Mesothelial cell of epicardium (in vitro differentiated cells): Measurements from ENCODE around the gene FNBP1. TPM values are rescaled to one million over a fixed set of nuclear protein-coding genes. Genes with fewer than 3 reads are reported as not detected.
A peak's percentile ranks its signal among the peaks of the same experiment; 100 is the strongest.
"Not testable (repeated sequence)": the region's sequence is repeated elsewhere in the genome, so short reads cannot be mapped to it uniquely, and the experiment has no call there.

Experiments used
- DNase-seq, 2 experiments: peaks; one replicate each; pipeline ENCODE4 v3.0.0; 2021; ENCODE audit warnings: low spot score in 2 of 2; ENCODE audit not compliant: unreplicated experiment in 2 of 2
- H3K27ac Mint-ChIP-seq: 2 replicates; pipeline ENCODE4 v1.8.0; 2021; ENCODE audit warnings: mixed read lengths
- H3K27me3 Mint-ChIP-seq: 2 replicates; pipeline ENCODE4 v1.8.0; 2021; ENCODE audit warnings: low read depth, mixed read lengths
- H3K36me3 Mint-ChIP-seq: 2 replicates; pipeline ENCODE4 v1.8.0; 2021; ENCODE audit warnings: mixed read lengths
- H3K4me1 Mint-ChIP-seq: 2 replicates; pipeline ENCODE4 v1.8.0; 2021; ENCODE audit warnings: mixed read lengths
- H3K4me3 Mint-ChIP-seq: 2 replicates; pipeline ENCODE4 v1.8.0; 2021; ENCODE audit warnings: mild to moderate bottlenecking, moderate library complexity, mixed read lengths
- H3K9me3 Mint-ChIP-seq: 2 replicates; pipeline ENCODE4 v1.8.0; 2021; ENCODE audit warnings: mixed read lengths
- total RNA-seq: library from RNA; stranded (reverse); gene quantifications from 3 replicates; pipeline ENCODE4 v1.2.1, GENCODE V29; 2021
- TF ChIP-seq, protein P1 (sequence below): fragments of 200-600 bp; sonication (generic); IDR thresholded peaks from one replicate; pipeline ENCODE4 v1.5.0; 2021; ENCODE audit warnings: antibody characterized with exemption; ENCODE audit not compliant: unreplicated experiment

The FNBP1 gene
- total RNA-seq, 1 donor from 2014 or later: 52.4 TPM

GRCh38 chr9:130010151-130010988 is 32.6 kb downstream of the FNBP1 start:
- H3K27ac Mint-ChIP-seq: no peak overlapping the region
- peaks cover 10% of the 10 kb centered on the region for H3K36me3 Mint-ChIP-seq
- TF ChIP-seq, protein P1, sequence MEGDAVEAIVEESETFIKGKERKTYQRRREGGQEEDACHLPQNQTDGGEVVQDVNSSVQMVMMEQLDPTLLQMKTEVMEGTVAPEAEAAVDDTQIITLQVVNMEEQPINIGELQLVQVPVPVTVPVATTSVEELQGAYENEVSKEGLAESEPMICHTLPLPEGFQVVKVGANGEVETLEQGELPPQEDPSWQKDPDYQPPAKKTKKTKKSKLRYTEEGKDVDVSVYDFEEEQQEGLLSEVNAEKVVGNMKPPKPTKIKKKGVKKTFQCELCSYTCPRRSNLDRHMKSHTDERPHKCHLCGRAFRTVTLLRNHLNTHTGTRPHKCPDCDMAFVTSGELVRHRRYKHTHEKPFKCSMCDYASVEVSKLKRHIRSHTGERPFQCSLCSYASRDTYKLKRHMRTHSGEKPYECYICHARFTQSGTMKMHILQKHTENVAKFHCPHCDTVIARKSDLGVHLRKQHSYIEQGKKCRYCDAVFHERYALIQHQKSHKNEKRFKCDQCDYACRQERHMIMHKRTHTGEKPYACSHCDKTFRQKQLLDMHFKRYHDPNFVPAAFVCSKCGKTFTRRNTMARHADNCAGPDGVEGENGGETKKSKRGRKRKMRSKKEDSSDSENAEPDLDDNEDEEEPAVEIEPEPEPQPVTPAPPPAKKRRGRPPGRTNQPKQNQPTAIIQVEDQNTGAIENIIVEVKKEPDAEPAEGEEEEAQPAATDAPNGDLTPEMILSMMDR: no peak

DNA sequence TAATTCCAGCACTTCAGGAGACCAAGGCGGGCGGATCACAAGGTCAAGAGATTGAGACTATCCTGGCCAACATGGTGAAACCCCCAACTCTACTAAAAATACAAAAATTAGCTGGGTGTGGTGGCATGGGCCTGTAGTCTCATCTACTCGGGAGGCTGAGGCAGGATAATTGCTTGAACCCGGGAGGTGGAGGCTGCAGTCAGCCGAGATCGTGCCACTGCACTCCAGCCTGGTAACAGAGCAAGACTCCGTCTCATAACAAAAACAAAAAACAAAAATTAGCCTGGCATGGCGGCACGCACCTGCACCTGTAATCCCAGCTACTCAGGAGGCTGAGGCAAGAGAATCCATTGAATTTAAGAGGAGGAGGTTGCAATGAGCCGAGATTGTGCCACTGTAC is 33.4 kb downstream of the FNBP1 start:
- not testable (repeated sequence) for H3K36me3 Mint-ChIP-seq, H3K27me3 Mint-ChIP-seq, H3K4me1 Mint-ChIP-seq, DNase-seq, H3K4me3 Mint-ChIP-seq, H3K27ac Mint-ChIP-seq
- peaks cover 14% of the 10 kb centered on the region for H3K9me3 Mint-ChIP-seq

More at GRCh38 chr9:130010151-130010988, 32.6 kb downstream of the FNBP1 start:
- H3K4me3 Mint-ChIP-seq: no peak overlapping the region
- H3K4me1 Mint-ChIP-seq: peaks cover 3% of the 10 kb centered on the region
- no peak for DNase-seq
- peaks cover 14% of the 10 kb centered on the region for H3K9me3 Mint-ChIP-seq
- H3K27me3 Mint-ChIP-seq: no peaks in the 10 kb centered on the region

DNA sequence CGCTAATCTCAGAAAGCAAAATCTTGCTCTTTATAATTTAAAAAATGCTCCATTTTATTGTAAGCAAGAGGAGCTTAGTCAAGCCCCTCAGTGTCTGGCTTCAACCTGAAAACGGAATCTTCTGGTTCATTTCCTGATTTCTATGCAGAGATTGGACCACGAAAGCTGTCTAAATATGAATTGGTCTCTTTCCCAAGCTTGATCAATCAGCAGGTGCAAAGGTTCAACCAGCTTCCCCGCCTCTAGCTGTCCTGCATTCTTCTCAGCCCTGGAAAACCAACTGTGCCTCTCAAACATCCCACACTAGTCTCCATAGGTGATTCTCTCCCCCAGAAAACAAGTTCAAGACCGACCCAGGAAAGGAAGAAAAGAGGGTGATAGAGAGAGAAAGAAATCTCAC is 34.5 kb downstream of the FNBP1 start:
- no peak overlapping the region for H3K4me3 Mint-ChIP-seq
- TF ChIP-seq, protein P1: no peak
- H3K9me3 Mint-ChIP-seq: peaks cover 14% of the 10 kb centered on the region
- peaks cover 9% of the 10 kb centered on the region for H3K36me3 Mint-ChIP-seq
- no peak for DNase-seq
- H3K4me1 Mint-ChIP-seq: peaks cover 3% of the 10 kb centered on the region
- no peaks in the 10 kb centered on the region for H3K27me3 Mint-ChIP-seq
- H3K27ac Mint-ChIP-seq: peak overlapping the region; percentile 11

- H3K4me1 Mint-ChIP-seq, DNase-seq, H3K9me3 Mint-ChIP-seq, H3K4me3 Mint-ChIP-seq, H3K36me3 Mint-ChIP-seq, H3K27ac Mint-ChIP-seq, H3K27me3 Mint-ChIP-seq: not testable (repeated sequence)
Observed at GRCh38 chr9:130006952-130007351, 36.0 kb downstream of the FNBP1 start.

GRCh38 chr9:130003943-130004552 is 38.9 kb downstream of the FNBP1 start:
- Mint-ChIP-seq H3K4me1 (peaks cover 12% of the 10 kb centered on the region), H3K27ac (no peak overlapping the region), H3K9me3 (no peaks in the 10 kb centered on the region), H3K36me3 (peaks cover 3% of the 10 kb centered on the region), H3K27me3 (no peaks in the 10 kb centered on the region), H3K4me3 (no peak overlapping the region)
- TF ChIP-seq, protein P1: no peak
- DNase-seq: no peak

DNA sequence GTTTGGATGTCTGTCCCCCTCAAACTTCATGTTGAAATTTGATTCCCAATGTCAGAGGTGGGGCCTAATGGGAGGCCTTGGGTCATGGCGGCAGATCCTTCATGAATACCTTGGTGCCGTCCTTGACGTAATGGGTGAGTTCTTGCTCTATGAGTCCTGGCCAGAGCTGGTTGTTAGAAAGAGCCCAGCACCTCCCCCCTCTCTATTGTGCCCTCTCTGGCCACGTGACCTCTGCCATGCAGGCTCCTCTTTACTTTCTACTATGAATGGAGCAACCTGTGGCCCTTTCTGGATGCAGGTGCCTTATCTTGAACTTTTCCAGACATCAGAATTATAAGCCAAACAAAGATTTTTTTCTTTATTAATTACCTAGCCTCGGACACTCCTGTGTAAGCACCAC is 40.7 kb downstream of the FNBP1 start:
- H3K9me3 Mint-ChIP-seq: no peaks in the 10 kb centered on the region
- no peak overlapping the region for H3K27ac Mint-ChIP-seq
- peaks cover 18% of the 10 kb centered on the region for H3K4me1 Mint-ChIP-seq

More for the DNA sequence above, 40.7 kb downstream of the FNBP1 start:
- H3K36me3 Mint-ChIP-seq: peaks cover 3% of the 10 kb centered on the region
- DNase-seq: no peak
- H3K4me3 Mint-ChIP-seq: no peak overlapping the region
- TF ChIP-seq, protein P1: no peak
- H3K27me3 Mint-ChIP-seq: no peaks in the 10 kb centered on the region
